Left ventricle myocardium inferior (tissue), 1 donor: ENCODE data around the gene NR2F1-AS1. TPM values are rescaled to one million over a fixed set of nuclear protein-coding genes. Genes with fewer than 3 reads are reported as not detected.

Experiments
- DNase-seq: peaks from one replicate; pipeline ENCODE4 v3.0.0-alpha.2; 2020
- H3K27ac ChIP-seq: fragments of 200-600 bp; replicated peaks from 2 replicates; pipeline ENCODE4 v1.8.0; 2021
- H3K27me3 ChIP-seq: fragments of 200-600 bp; 2 replicates; pipeline ENCODE4 v1.8.0; 2021; ENCODE audit warnings: low read depth
- H3K36me3 ChIP-seq: fragments of 200-600 bp; 2 replicates; pipeline ENCODE4 v1.8.0; 2021
- H3K4me1 ChIP-seq: fragments of 200-600 bp; 2 replicates; pipeline ENCODE4 v1.8.0; 2021
- H3K4me3 ChIP-seq: fragments of 200-600 bp; 2 replicates; pipeline ENCODE4 v1.8.0; 2021; ENCODE audit warnings: mild to moderate bottlenecking, moderate library complexity
- H3K9me3 ChIP-seq: fragments of 200-600 bp; replicated peaks from 2 replicates; pipeline ENCODE4 v1.8.0; 2021
- CTCF ChIP-seq: fragments of 200-600 bp; IDR thresholded peaks from 2 replicates; pipeline ENCODE4 v1.8.0; 2021; ENCODE audit warnings: antibody characterized with exemption, mild to moderate bottlenecking, borderline replicate concordance
- intact Hi-C: fragments of 100-400 bp; cut with micrococcal nuclease; formaldehyde crosslinking; loops from one replicate; pipeline ENCODE4 v1.11.0; 2022
- total RNA-seq: library from RNA; stranded (reverse); fragmentation: NEBNext Ultra II Directional; extraction: Animal tissue kit (Norgen Biotek cat#: 25700); gene quantifications from one replicate; pipeline ENCODE4 v1.2.1, GENCODE V29; 2021
- donor health status: DM: no; HTN: yes; CAD: no; lungs with severe emphysema.

Gene NR2F1-AS1
- total RNA-seq, 1 donor from 2014 or later = 0.60 TPM

DNA sequence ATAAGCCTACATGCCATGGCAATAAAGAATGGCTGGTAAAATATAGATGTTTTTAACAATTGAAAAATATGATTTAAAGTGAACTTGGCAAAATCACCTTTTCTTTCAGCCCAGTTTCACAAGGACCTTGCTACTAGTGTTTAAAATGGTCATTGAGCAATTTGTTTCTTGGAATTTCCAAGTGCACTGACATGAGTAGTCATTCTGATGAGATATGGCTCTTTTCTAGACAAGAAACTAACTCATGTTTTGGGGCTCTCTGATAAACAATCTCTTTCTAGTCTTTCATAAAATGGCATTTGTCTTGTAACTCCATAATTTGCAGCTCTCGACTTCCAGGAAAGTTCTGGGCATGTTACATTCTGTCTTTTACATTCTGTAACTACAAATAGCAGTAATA lies 176.8 kb downstream of the NR2F1-AS1 start:
- no peaks in the 10 kb centered on the region for H3K9me3 ChIP-seq
- no peak overlapping the region for H3K27ac ChIP-seq
- H3K27me3 ChIP-seq = peaks cover 14% of the 10 kb centered on the region
- intact Hi-C loops = no loop called here
- no peaks in the 10 kb centered on the region for H3K36me3 ChIP-seq
- H3K4me3 ChIP-seq = no peak overlapping the region
- no peak for TF ChIP-seq CTCF
- DNase-seq = no peak
- H3K4me1 ChIP-seq = no peaks in the 10 kb centered on the region

GRCh38 chr5:93403141-93403928 lies 177.7 kb downstream of the NR2F1-AS1 start:
- Histone ChIP-seq H3K9me3 (no peaks in the 10 kb centered on the region), H3K36me3 (no peaks in the 10 kb centered on the region), H3K4me1 (no peaks in the 10 kb centered on the region), H3K4me3 (no peak overlapping the region), H3K27me3 (peaks cover 14% of the 10 kb centered on the region), H3K27ac (no peak overlapping the region)
- no peak for DNase-seq
- TF ChIP-seq CTCF = no peak
- intact Hi-C loops = no loop called here

DNA sequence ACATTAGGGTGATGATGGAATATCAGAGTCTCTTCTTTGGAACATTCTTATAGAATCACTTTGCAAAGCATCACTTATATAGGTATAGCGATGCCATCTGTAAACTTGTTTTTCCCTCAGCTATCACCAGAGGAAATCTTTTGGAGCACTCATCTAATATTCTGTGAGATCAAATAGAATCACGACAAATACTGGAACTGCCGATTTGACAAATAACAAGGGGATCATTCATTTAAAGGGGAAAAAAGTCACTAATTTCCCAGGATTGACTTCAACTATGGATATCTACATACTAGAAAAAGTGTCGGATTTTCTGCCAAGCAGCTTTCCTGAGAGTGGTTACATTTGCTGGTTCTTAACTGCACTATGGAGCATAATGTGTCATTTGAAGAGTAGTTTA lies 178.6 kb downstream of the NR2F1-AS1 start:
- no peak overlapping the region for H3K27ac ChIP-seq
- TF ChIP-seq CTCF = no peak
- no peaks in the 10 kb centered on the region for H3K36me3 ChIP-seq
- DNase-seq = no peak
- no peak overlapping the region for H3K4me3 ChIP-seq
- intact Hi-C loops = no loop called here
- H3K27me3 ChIP-seq = peaks cover 14% of the 10 kb centered on the region
- no peaks in the 10 kb centered on the region for H3K4me1 ChIP-seq
- H3K9me3 ChIP-seq = no peaks in the 10 kb centered on the region

GRCh38 chr5:93401634-93402213 lies 179.3 kb downstream of the NR2F1-AS1 start:
- no peak for DNase-seq
- Histone ChIP-seq H3K4me3 (no peak overlapping the region), H3K9me3 (no peaks in the 10 kb centered on the region), H3K4me1 (no peaks in the 10 kb centered on the region), H3K36me3 (no peaks in the 10 kb centered on the region), H3K27me3 (peaks cover 14% of the 10 kb centered on the region), H3K27ac (no peak overlapping the region)
- no peak for TF ChIP-seq CTCF
- intact Hi-C loops = no loop called here

DNA sequence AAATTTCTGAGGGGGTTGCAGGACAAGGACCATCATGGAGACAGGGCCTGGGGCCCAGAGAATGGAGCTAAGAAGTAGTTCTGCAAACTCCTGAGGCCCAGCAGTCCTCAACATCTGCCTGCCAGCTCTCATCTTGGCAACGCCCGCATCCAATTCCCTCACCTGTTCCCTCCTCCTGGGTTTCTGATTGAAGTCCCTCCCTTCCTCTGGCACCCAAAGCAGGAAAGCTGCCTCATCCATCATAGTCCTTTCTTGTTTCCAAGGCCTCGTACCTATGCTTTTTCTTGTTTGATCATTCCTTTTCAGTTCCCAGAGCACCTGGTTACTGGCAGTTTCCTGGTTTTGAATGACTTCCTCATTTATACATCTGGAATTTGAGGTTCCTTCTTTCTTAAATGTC lies 181.3 kb downstream of the NR2F1-AS1 start:
- TF ChIP-seq CTCF = no peak
- Histone ChIP-seq H3K27me3 (peaks cover 14% of the 10 kb centered on the region), H3K4me1 (no peaks in the 10 kb centered on the region), H3K9me3 (no peaks in the 10 kb centered on the region), H3K27ac (no peak overlapping the region), H3K36me3 (no peaks in the 10 kb centered on the region), H3K4me3 (no peak overlapping the region)
- intact Hi-C loops = no loop called here
- no peak for DNase-seq
